Activated gamma-delta T cell treated with anti-CD3 and anti-CD28 coated beads, Interleukin-2, amount 50 U/mL, for 16 hours (primary cell): ENCODE measurements around the gene CACNA2D2.
"Not testable (repeated sequence)": the region's sequence is repeated elsewhere in the genome, so short reads cannot be mapped to it uniquely, and the experiment has no call there.

Source experiments
- DNase-seq: peaks from one replicate; pipeline ENCODE4 v3.0.0-alpha.2; 2020; ENCODE audit warnings: low read depth

Gene CACNA2D2

GRCh38 chr3:50530001-50530970 lies 26.9 kb upstream of the CACNA2D2 start:
- no peak for DNase-seq

- no peak for DNase-seq
Observed at GRCh38 chr3:50525987-50526386, 22.6 kb upstream of the CACNA2D2 start.

DNA sequence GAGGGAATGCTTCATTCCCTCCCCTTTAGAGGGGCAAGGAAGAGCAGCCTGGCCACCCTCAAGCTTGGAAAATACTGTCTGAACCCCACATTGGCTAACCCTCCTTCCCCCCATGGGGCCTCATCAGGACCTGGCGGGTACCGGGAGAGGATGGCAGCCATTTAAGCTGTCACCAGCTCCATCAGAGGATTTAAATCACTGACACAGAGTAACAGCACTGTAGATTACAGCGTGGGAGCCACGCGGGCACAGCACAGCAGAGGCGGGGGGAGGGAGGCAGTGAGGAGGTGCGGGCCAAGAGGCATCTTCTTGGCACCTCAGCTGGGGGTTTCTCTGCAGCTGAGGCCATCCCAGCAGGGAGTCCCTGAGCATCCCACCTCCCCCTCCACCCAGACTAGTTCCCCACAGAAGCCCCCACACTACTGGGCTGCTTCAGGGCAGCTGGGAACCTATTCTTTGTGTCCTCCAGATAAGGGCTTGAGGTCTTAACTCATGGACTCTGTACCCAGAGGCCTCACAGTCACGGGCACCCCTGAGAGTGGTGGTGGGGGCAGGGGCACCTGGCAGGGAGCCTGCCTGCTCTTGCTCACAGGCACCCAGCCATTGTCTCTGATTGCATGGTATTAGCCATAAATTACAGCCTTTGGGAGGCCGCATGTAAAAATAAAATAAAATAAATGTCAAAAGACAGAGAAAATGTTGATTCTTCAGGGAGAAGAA lies 21.9 kb upstream of the CACNA2D2 start:
- no peak for DNase-seq

- DNase-seq = no peak
Observed at GRCh38 chr3:50524746-50525145, 21.3 kb upstream of the CACNA2D2 start.

GRCh38 chr3:50523279-50523811 lies 19.9 kb upstream of the CACNA2D2 start:
- no peak for DNase-seq

GRCh38 chr3:50521572-50521971 lies 18.1 kb upstream of the CACNA2D2 start:
- no peak for DNase-seq

GRCh38 chr3:50520849-50521248 lies 17.4 kb upstream of the CACNA2D2 start:
- no peak for DNase-seq

GRCh38 chr3:50519471-50520089 lies 16.1 kb upstream of the CACNA2D2 start:
- DNase-seq = peak; percentile 57

GRCh38 chr3:50518436-50518835 lies 15.0 kb upstream of the CACNA2D2 start:
- DNase-seq = no peak

- no peak for DNase-seq
Observed at GRCh38 chr3:50517721-50518206, 14.3 kb upstream of the CACNA2D2 start.

GRCh38 chr3:50516440-50516871 lies 13.0 kb upstream of the CACNA2D2 start:
- no peak for DNase-seq

- DNase-seq = no peak
Observed at GRCh38 chr3:50515565-50516439, 12.4 kb upstream of the CACNA2D2 start.

DNA sequence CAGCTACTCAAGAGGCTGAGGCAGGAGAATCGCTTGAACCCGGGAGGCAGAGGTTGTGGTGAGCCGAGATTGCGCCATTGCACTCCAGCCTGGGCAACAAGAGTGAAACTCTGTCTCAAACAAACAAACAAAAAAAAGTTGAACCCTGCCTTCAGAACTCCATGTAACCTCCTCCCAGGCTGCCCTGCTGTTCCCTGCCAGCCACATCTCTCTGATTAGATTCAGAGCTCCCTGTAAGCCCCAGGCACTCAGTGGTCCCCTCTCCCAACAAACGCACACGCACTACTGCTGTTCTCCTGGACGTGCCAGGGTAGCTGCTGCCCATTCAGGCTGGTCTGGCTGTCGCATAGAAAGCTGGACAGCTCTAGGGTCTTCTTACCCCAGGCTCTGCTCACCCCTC lies 9.5 kb upstream of the CACNA2D2 start:
- not testable (repeated sequence) for DNase-seq

DNA sequence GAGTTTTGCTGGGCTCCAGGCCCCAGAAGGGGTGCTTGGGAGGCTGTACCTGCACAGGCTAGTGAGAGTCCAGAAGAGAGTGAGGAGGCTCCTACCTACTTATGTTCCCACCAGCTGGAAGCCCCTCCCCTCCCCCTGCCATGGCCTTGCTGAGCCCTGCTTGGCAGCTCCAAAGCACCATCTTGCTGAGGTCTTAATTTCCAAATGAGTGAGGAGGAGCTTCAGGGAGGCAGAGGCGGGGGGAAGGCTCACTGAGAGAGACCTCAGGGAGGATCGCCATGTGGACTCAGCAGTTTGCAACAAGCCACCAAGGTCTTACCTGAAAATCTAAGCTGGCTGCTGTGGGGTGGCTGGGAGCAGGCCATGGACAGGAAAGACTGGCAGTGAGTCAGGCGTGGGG lies 8.7 kb upstream of the CACNA2D2 start:
- no peak for DNase-seq

DNA sequence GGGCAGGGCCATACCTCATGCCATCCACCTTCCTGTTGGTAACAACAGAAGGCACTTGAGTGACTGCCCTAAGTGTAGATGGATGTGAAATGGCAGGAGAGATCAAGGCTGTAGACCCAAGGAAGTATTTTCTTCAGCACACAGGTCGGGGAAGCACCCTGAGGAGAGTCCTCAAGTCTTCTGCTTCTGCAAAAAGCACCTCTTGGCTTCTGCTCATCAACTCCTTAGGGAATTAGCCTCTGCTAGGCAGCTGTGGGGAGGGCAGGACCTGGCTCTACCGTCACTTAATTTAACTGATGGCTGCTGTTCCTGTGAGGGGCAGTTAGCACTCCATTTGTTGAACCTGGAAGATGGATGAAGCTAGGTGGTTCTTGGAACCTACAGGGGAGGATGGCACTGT lies 6.9 kb upstream of the CACNA2D2 start:
- DNase-seq = no peak

- no peak for DNase-seq
Observed at GRCh38 chr3:50509715-50510114, 6.3 kb upstream of the CACNA2D2 start.

DNA sequence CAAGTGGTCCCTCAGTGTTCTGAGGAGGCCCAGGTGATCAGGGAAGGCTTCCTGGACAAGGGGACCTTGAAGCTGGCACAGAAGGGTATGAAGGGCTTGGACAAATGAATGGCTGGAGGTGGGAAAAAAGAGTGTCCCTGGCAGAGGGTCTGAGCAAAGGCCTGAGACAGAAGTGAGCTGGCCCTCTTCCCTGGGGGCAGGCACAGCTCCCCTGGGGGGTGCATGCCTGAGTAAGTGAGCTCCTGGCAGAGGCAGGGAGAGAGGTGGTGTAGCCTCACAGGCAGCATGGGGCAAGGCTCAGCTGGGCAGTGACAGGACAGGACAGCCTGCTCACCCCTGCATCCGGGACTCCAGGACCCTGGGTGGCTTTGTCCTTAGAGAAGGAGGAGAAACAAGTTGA lies 5.4 kb upstream of the CACNA2D2 start:
- DNase-seq = no peak

DNA sequence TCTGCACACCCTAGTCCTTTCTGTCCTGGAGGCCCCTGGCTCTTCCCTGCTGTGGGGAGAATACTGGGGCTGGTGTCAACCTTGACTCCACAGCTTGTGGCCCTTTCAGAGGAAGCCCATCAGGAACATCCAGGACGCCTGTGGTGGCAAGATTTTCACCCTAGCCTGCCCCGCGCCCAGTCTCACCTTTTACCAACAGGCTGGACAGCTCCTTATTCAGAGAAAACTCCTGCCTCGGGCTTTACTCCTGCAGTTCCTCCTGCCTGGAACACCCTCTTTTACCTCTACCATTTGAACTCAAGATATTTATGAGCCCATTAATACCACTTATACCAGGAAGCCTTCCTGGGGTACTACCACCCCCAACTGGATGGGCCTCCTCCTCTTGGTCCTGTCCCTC lies 2.7 kb upstream of the CACNA2D2 start:
- no peak for DNase-seq

DNA sequence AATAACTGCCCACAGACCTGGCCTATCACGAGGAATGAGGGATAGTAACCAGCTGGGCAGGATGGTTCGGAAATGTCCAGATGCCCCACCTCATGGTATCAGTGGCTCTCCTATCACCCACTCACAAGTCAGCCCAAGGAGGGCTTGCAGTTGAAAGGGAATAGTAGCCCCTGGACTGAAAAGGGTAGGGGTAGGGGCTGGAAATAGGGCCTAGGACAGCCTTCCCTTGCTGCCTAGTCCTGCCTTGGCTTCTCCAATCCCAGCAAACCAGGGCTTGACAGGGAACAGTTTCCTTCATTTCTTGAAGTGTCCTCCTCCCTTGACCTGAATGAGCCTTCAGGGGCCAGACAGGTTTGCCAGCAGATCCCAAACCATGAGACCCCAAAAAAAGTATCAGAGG lies 1.2 kb upstream of the CACNA2D2 start:
- no peak for DNase-seq

DNA sequence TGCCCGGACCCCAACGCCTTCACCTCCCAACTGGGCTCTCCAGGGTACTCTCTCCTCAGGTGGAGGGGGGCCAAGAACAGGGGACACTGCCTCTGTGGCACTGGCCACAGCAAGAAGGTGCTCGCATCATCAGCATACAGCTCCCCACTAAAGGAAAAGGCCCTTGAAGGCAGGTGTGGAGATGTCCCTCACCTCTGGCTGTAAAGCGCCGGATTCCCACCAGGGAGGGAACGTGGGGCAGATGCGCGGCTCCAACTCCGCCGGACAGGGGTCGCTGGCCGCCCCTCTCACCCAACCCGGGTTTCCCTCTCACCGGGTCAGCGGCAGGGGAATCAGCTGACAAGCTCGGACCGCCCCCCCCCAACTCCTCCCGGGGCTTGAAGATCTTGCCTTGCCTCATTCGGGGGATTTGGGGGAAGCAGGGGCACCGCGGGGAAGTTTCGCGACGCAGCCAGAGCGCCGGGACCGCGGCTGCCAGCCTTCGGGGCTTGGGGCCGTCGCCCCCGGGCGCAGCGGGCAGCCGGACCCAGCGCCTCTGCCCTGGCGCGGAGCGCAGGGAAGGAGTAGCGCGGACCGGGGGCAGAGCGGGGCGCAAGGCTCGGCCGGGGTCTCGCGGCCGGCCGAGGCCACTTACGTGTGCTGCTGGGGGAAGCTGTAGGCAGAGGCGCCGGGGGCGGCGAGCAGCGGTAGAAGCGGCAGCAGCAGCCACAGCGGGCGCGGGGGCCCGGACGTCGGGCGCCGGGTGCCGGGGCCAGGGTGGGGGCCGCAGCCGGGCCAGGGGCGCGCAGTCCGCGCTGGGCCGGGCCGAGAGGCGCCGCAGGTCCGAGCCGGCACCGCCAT lies 630 bp downstream of the CACNA2D2 start:
- DNase-seq = no peak
